CD4-positive, alpha-beta T cell treated with Interleukin-10 for 1 hour (primary cell): ENCODE data around the gene RGL1.

ENCODE experiments used
- DNase-seq: peaks from one replicate; pipeline ENCODE4 v3.0.0-alpha.2; 2020

RGL1 gene

DNA sequence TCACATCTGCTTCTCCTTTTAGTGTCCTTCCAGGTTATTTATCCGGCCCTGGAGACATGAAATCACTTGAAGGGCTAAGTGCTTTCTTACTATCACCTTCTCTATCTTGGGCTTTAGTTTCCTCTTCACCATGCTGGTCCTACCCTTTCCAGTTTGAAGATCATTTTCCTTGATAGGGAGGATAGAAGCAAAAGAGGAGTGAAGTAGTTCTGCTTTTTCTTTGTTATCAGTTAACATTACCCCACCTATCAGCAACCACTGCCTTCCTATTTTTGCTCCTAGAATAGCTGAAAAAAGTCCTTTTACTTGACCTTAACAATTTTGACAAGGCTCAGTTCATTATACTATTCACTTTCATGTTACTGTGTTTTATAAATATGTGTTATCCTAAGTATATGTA is 19.4 kb downstream of the RGL1 start:
- no peak for DNase-seq

DNA sequence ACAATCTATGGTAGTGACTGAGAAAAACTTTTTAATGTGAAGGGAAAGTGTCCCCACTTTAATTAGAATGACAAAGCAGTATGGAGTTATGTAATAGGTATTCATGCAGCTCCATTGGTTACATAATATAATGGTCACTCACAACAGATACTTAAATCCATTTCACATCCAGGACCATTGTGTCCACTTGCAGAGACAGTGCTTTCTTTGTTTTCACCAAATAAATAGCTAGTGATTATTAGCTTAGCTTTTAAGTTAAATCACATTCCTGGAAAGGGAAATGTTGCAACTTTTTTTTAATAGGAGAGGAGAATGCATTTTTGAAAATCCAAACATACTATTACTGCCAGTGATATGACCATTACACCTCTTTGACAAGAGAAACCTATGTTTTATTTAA is 22.9 kb downstream of the RGL1 start:
- no peak for DNase-seq

DNA sequence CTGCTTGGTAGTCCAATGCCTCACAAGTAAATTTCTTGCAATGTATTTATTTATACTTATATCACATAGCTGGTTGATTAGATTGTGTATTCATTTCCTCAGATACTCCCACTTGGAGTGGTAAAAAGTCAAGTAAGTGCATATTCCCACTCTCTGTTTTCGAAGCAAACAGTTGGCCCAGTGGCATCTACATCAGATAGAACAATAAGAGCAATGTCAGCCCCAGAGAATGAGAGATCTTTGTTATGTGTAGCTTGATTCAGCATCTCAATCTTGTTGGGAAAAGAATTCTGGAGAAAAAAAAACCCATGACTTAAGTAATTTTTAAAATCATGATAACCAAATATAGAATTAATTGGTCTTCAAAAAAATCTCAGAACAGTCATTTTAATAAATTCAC is 25.5 kb downstream of the RGL1 start:
- DNase-seq: no peak

DNA sequence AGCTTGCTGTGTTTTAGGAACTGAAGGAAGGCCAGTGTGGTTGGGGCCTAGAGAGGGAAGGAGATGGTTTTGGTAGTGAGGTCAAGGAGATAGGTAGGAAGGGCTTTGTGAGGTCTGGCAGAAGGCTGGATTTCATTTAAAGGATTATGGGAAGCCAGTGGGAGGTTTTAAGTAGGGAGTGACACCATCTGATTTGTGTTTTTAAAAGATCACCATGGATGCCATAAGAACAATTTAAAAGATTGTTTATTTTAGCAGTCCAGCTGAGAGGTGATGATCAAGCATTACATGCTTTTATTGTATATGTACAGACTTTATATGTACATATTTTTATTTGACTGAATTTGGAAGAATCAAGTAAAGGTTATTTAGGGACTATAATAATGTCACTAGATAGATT is 26.4 kb downstream of the RGL1 start:
- no peak for DNase-seq

DNA sequence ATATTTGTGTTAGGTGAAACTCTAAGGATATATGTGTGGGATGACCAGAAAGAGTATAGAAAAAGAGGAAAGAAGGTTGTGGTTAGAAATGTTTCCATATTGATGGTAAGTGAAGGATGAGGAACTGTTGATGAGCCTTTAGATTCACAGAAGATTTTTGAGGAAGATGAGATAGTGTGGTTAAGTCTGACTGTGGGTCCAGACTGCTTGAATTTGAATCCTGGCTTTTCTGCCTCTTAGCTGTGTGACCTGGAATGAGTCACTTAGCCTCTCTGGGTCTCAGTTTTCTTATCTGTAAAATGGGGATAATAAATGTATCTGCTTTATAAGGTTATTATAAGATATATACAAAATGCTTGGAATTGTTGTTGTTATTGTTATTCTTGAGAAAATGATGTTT is 27.5 kb downstream of the RGL1 start:
- no peak for DNase-seq

DNA sequence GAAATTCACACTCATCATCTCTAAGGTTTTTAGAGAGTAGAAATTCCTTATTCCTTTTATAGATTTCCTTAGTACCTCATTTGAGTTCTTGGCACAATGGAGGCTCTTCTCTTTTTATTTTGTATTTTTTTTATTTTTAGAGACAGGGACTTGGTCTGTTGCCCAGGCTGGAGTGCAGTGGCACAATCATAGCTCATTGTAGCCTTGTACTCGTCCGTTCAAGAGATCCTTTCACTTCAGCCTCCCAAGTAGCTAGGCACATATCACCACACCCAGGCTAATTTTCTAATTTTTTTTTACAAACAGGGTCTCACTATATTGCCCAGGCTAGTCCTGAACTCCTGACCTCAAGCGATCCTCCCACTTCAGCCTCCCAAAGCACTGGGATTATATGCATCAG is 29.6 kb downstream of the RGL1 start:
- no peak for DNase-seq

DNA sequence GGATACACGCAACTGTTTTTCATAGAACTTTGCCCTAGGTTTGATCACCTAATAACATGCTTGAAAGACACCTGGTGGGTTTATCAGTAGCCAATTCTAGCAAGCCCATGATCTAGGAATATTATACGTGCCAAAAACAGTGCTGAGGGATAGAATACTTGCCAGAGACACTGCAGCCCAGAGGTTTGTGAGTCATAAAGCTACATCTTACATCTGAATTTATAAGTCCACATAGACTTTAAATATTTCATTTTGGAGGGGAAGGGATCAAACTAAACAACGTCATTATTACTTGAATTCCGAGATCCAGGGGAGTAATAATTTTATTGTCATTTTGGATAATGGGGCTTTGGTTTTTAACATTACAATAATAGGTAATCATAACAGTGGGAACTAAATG is 31.7 kb downstream of the RGL1 start:
- DNase-seq: no peak

DNA sequence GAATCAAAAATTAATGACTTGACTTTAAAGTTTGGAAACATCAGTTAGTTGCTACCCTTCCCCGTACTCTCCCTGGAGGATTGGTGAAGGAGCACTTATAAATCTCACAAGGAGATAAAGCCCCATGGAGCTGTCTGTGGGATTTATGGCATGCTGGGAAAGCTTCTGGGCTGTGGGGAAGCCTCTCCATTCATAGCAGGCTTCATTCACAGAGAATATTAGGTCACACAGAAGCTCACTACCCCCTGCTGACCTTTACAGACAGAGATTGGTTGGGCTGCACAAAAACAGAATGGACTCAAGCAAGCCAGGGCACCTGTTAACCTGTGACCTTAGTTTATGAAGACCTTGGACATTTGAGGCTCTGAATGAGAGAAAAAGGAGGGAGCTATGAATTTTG is 32.1 kb downstream of the RGL1 start:
- no peak for DNase-seq

DNA sequence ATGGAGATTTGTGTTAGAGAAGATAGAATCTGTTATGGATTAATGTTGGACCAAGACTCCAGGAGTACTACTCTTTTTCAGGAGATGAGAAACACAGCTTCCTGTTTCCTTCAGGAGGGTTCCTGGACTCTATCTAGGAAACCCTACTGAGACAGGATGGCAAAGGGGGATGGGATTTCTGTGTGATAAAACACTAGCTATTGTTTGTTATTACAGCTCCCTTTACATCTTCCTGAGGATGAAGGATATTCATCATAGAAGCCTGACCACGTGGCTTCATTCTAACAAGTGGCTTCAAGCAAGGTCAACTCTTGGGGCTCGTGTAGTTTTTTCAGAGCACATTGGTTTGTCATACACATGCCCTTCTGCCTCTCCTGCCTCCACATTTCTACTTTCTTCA is 33.3 kb downstream of the RGL1 start:
- no peak for DNase-seq

DNA sequence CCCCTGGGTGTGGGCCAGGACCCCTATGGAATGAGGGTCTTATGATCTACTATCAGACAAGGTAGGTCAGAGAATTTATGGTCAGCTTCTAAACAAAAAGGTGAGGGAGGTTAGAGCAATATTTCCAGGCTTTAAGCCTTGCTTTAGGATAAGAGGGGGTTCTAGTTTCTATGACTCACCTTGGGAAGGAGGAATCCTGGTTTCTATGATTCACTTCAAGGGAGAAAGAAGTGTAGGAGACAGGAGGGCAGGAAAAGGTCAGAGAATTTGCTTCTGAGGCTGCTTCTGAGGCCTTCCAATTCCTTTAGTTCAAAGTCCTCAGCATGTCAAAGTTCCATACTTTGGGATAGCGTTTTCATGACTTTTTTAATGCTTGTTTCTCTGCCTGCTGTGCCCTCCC is 35.2 kb downstream of the RGL1 start:
- DNase-seq: no peak

DNA sequence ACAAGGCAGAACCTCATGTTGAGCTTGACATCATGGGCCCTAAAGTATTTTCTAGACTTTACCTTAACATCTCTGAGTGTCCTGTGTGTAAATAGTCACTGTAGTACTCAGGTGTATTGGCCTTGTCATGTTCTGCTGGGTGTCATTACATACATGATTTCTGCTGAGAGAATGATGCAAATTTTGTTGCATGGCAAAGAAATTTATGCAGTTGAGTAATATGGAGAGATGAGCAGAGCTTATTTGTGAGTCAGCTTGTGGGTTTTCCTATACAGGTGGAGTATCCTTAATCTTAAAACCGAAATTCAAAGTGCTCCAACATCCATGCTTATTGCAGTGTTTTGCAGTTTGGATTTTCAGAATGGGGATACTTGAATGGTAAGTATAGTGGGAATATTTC is 36.6 kb downstream of the RGL1 start:
- no peak for DNase-seq

DNA sequence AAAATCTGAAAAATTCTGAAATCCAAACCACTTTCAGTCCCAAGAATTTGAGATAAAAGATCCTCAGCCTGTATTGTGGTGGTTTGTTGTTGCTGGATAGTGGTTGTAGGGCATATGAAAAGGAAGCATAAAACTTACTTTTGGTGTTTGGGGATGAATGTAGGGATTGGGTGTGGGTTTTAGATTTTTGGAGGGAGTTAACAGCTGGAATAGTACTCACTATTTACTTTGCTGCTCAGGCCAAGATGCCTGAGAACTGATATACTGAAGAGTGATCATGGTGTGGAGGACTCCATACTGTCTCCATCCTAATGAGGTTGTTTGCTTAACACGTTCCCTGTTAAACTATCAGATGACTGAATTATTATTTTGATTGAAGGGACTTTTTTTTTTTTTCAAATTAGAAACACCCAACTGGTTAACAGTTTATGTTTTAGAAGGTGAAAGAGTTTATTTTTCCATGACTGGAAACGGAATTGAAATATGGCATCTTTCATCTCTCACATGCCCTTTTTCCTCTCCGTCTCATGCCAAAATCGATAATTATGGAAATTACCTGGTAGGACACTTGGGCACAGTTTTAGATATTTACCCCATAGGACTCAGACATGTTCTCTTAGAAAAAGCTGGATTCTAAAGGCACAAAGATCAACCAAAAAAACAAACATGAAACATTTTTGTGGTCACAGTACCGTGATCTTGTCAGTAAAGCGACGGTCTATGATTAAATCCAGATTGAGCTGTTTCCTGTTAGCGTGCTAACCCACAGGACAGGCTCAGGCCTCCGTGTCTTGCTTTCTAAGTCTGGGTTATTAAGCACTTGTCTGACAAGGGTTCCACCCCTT is 37.3 kb downstream of the RGL1 start:
- DNase-seq: peak; percentile 11

DNA sequence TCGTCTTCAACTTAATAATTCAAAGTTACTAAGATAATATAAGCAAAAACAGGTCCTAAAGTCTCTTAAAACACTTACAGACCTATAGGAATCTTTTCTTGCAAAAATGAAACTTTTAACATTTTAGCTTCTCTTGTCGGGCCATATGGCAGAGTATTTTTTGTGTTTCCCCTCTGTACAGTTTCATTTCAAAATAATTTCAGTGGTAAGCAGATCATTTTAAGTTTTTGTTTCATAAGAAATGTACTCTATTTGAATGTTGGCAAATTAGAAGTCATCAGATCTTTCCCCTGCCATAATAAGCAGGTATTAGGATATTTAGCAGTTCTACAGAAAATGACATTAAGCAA is 37.9 kb downstream of the RGL1 start:
- no peak for DNase-seq

DNA sequence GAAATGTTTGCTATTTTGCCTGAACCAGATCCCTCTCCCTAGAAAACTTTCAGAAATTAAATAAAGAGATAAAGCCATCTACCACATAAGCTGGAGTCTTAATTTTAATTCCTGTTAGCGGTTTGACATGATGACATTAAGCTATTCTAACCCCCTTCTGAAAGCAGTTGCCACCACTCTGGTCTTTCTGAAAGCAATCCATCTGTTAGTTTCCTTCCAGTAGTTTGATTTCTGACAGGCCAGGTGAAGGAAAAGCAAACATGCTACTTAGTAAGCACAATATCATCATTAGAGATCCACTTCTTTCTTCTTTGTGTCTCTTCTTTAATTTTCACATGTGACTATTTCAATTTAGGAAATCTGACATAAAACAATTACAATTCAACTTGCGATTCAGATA is 39.9 kb downstream of the RGL1 start:
- DNase-seq: no peak

DNA sequence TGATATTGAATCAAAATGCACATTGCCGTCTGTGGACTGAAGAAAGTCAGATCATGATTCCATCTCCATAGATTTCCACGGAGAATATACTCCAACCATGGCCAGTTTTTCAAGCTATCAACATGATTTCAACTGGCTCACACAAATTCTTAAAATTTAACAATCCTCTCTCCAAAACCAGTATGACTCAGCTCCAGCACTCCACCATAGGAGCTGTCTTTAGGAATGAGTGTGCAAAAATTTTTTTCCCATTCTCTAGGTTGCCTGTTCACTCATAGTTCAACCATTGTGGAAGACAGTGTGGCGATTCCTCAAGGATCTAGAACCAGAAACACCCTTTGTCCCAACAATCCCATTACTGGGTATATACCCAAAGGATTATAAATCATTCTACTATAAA is 40.8 kb downstream of the RGL1 start:
- DNase-seq: no peak

DNA sequence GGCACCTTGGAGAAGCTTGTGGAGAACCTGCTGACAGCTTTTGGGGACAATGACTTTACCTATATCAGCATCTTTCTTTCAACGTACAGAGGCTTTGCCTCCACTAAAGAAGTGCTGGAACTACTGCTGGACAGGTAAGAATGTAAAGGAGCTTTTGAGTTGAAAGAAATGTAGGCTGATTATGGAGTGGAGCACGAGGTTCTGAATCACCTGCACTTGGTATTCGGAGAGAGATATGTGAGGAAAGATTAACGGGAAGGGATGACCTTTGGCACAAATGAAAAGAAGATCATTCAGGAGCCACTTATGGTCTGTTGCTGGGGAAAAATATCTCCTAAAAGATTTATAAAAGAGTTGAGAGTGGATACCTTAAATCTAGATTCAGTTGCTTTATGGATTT is 42.7 kb downstream of the RGL1 start:
- no peak for DNase-seq

DNA sequence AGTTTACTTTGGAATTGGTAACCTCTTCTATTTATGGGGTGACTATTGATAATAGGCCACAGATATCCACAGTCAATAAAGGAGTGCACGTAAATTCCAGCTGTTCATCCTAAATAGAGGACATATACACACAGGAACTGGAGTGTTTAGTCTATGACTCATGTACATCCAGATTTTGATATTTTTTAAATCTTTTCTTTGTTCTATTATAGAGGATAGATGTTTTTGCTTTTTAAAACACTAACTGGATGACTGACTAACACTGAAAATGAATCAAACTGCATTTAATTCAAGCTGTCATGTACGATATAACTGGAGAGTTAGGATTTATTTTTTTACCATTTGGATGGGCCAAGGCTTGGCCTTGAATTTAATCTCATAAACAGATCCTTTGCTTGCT is 45.9 kb downstream of the RGL1 start:
- DNase-seq: no peak

DNA sequence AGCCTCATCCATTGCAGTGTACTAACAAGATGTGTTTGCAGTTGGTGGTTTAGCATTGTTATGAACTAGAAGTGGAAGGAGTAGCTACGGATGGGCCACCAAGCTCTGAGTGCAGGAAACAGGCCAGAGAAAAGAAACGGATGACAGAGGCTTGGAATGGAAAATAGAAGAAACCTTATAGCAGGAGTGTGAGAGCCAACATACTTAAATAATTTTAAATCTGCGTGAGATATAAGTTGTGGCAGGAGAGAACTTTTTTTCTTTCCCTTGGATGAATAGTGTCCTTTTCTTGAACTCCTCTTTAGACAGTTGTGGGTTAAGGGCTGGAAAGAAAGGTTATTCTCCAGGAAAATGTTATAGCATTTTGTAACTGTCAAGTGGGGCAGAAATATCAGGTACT is 54.2 kb downstream of the RGL1 start:
- DNase-seq: no peak

DNA sequence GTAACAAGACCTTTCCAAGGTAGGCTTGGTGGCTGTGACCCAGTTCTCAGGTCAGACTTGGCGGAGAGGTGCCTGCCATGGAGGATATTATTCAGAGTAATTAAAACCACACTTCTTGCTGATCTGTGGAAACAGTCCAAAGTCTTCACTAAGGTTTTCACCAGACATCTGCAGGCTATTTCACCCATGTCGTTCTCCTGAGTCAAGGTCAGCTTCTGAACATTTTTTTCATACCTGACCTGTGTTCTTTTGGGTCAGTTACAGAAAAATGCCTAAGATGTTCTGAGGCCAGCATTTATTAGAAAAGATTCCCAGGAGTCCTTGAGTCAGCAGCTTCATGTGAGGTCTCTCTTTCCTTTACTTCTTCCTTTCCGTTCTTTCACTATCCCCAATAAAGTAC is 54.9 kb downstream of the RGL1 start:
- no peak for DNase-seq

DNA sequence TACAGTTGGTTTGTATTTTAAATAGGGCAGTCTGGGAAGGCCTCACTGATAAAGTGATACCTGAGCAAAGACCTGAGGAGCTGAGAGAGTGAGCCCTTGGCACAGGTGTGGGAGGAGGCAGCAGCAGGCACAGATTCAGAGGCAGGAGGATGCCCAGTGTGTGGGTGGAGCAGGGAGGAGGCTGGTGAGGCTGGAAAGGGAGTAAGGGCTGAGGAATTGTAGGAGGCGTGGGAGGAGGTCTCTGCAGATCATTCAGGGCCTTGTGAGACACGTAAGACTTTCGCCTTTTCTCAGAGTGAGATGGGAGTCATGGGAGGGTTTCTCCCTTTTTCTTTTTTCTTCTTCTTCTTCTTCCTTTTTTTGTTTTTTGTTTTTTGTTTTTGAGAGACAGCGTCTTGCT is 58.0 kb downstream of the RGL1 start:
- DNase-seq: no peak

DNA sequence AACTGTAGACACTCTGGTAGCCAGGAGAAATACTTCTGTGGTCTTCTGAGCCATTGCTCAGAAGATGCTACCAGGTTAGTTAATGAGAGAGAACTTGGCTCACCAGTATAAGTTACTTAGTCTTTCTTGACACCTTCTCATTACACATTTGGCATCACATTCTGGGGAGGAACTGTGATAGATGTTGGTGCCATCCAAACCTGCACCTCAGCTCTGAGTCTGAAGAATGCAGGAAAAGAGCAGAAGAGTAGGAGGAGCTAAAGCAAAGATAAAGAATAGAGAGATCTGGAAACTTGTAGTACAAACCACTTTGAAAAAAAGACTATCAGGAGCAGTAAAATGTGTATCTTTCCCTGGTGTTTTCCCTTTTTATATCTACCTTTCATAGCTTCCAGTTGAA is 58.9 kb downstream of the RGL1 start:
- DNase-seq: no peak

DNA sequence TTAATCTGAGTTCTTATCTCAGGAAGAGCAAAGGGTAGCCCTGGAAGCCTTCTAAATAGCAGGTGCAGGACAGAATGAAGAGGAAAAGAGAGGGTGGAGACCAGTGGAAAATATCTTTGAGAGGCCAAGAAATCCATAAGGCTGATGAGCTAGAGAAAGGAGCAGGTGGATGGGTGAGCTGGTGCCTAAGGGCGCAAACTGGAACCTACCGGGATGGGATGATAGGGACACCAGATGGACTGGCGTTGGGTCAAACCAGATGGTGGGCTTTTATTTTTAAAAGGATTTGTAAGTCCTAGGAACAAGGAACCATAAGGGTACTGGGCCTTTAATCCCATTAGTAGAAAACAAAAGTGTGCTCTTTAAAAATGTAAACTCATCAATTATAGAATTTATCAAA is 59.7 kb downstream of the RGL1 start:
- DNase-seq: no peak

DNA sequence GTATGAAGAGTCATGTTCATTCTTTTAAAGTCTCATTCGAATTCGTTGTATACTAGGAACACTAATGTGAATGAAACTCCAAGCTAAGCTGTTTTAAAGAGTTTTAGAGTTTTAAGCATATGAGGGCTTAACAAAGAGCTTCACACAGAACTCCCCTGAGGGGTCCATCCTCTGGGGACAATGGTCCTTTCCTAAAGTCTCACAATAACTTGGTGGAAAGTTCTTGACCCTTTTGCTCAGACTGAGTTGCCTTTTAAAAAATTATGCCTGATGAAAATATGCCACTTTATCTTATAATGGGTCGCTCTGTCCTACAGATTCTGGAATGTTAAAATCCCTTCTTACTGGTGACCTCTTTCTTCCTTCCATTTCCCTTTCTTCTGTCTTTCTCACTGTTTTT is 64.3 kb downstream of the RGL1 start:
- no peak for DNase-seq

DNA sequence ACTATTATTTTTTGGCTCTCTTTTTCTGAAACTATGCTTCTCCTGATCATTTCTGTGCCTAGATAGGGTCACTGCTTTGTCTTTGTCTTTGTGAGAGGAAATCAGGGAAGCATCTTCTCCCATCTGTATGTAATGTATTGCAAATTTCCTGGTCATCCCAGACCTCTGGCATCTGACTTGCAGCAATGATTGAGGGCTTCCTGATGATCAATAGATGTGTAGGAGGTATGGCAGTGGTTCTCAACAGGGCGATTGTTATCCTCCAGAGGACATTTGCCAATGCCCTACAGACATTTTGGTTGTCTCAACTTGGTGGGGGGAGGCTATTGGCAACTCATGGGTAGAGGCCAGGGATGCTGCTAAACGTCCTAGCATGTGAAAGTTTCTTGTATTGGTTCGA is 64.7 kb downstream of the RGL1 start:
- DNase-seq: no peak

DNA sequence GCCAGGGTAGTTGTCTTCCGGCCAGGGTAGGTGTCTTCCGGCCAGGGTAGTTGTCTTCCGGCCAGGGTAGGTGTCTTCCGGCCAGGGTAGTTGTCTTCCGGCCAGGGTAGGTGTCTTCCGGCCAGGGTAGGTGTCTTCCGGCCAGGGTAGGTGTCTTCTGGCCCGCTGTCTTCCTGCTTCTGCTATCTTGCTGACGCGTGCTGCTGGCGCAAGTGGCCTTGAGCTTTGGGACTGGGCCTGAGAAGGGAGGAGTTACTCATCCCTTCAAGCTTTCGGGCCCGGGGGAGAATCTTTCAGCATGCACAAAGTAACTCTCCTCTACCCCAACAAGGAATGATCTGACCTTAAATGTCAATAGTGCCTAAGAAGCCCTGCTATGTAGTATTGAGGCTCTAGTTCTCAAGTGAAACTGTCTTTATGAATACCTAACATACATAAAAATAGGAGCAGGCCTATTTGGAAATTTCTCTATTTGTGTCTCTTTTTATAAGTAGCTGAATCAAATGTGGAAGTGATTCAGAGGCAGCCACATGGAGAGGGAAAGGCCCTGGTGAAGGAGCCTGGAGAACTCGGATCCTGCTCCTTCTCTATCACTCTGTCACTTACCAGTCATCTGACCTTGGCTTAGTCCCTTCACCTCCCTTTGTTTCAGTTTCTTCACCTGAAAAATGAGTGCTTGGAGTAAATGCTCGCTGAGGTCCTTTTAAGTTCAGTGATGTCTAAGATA is 65.6 kb downstream of the RGL1 start:
- no peak for DNase-seq
